Liver (tissue), 9 donors: Measurements from ENCODE around the gene PDE4D. TPM values are rescaled to one million over a fixed set of nuclear protein-coding genes. Genes with fewer than 3 reads are reported as not detected.

Experiments
- DNase-seq: peaks from one replicate; pipeline ENCODE4 v3.0.0-alpha.2; 2017; ENCODE audit warnings: low spot score
- H3K27ac ChIP-seq, 2 donors: one replicate each; pipeline ENCODE4 v1.7.0; 2013; ENCODE audit warnings: inconsistent platforms in 2 of 2, low read length in 2 of 2, control low read depth in 1 of 2, low read depth in 1 of 2, mild to moderate bottlenecking in 1 of 2
- H3K27me3 ChIP-seq, 4 donors: one replicate each; pipeline versions ENCODE4 v1.6.1 to v1.7.0; 2013; ENCODE audit warnings: low read length in 3 of 4, inconsistent platforms in 1 of 4, mild to moderate bottlenecking in 1 of 4, moderate library complexity in 1 of 4; ENCODE audit not compliant: control insufficient read depth in 4 of 4, insufficient read depth in 4 of 4
- H3K36me3 ChIP-seq, 4 donors: one replicate each; pipeline versions ENCODE4 v1.6.1 to v1.7.0; 2013; ENCODE audit warnings: low read length in 3 of 4, mild to moderate bottlenecking in 3 of 4, low read depth in 1 of 4, moderate library complexity in 1 of 4; ENCODE audit not compliant: control insufficient read depth in 4 of 4, insufficient read depth in 3 of 4
- H3K4me1 ChIP-seq, 4 donors: one replicate each; pipeline versions ENCODE4 v1.6.1 to v1.7.0; 2013; ENCODE audit warnings: low read length in 3 of 4, mild to moderate bottlenecking in 3 of 4, moderate library complexity in 1 of 4; ENCODE audit not compliant: control insufficient read depth in 4 of 4, insufficient read depth in 4 of 4
- H3K4me3 ChIP-seq, 3 donors: one replicate each; pipeline versions ENCODE4 v1.6.1 to v1.7.0; 2013; ENCODE audit warnings: low read length in 3 of 3, control low read depth in 1 of 3, low read depth in 1 of 3, mild to moderate bottlenecking in 1 of 3
- H3K9ac ChIP-seq, 2 donors: one replicate each; pipeline ENCODE4 v1.7.0; 2013; ENCODE audit warnings: low read length in 2 of 2, mild to moderate bottlenecking in 2 of 2, moderate library complexity in 2 of 2, control low read depth in 1 of 2, low read depth in 1 of 2
- H3K9me3 ChIP-seq, 4 donors: one replicate each; pipeline versions ENCODE4 v1.6.1 to v1.7.0; 2013; ENCODE audit warnings: low read length in 3 of 4; ENCODE audit not compliant: control insufficient read depth in 4 of 4
- EGR1 ChIP-seq, 2 donors: IDR thresholded peaks; 2 replicates each; pipeline ENCODE4 v1.6.1; 2016 to 2018; ENCODE audit warnings: antibody characterized with exemption in 2 of 2, low read depth in 2 of 2
- FOXA1 ChIP-seq: IDR thresholded peaks from 2 replicates; pipeline ENCODE4 v1.6.1; 2016; ENCODE audit warnings: antibody characterized with exemption
- FOXA2 ChIP-seq: IDR thresholded peaks from 2 replicates; pipeline ENCODE4 v1.6.1; 2016; ENCODE audit warnings: antibody characterized with exemption
- GABPA ChIP-seq, 2 donors: IDR thresholded peaks in 1 of 2; conservative IDR thresholded peaks in 1 of 2; 2 replicates each; pipeline ENCODE4 v1.6.1; 2016; ENCODE audit warnings: antibody characterized with exemption in 2 of 2, mild to moderate bottlenecking in 1 of 2, moderate library complexity in 1 of 2
- HNF4A ChIP-seq, 2 donors: conservative IDR thresholded peaks; 2 replicates each; pipeline ENCODE4 v1.6.1; 2016; ENCODE audit warnings: antibody characterized with exemption in 2 of 2, mild to moderate bottlenecking in 2 of 2
- HNF4G ChIP-seq: IDR thresholded peaks from 2 replicates; pipeline ENCODE4 v1.6.1; 2016; ENCODE audit warnings: antibody characterized with exemption
- JUND ChIP-seq, 2 donors: IDR thresholded peaks; 2 replicates each; pipeline ENCODE4 v1.6.1; 2016; ENCODE audit warnings: antibody characterized with exemption in 2 of 2
- NR2F2 ChIP-seq: IDR thresholded peaks from 2 replicates; pipeline ENCODE4 v1.6.1; 2016; ENCODE audit warnings: antibody characterized with exemption
- RAD21 ChIP-seq, 2 donors: IDR thresholded peaks; 2 replicates each; pipeline ENCODE4 v1.6.1; 2016; ENCODE audit warnings: antibody characterized with exemption in 2 of 2, mild to moderate bottlenecking in 2 of 2
- RXRA ChIP-seq, 2 donors: IDR thresholded peaks; 2 replicates each; pipeline ENCODE4 v1.6.1; 2017 to 2018; ENCODE audit warnings: antibody characterized with exemption in 2 of 2, mild to moderate bottlenecking in 1 of 2
- SP1 ChIP-seq: IDR thresholded peaks from 2 replicates; pipeline ENCODE4 v1.6.1; 2018; ENCODE audit warnings: antibody characterized with exemption, mild to moderate bottlenecking
- TAF1 ChIP-seq: conservative IDR thresholded peaks from 2 replicates; pipeline ENCODE4 v1.6.1; 2016; ENCODE audit warnings: antibody characterized with exemption, mild to moderate bottlenecking
- YY1 ChIP-seq: IDR thresholded peaks from 2 replicates; pipeline ENCODE4 v1.6.1; 2016; ENCODE audit warnings: antibody characterized with exemption, mild to moderate bottlenecking
- WGBS: extraction: QIAGEN DNeasy Blood & Tissue Kit; methylation state at CpG from one replicate; pipeline ENCODE4 v1.1.7; 2013; 5-methylcytosine and 5-hydroxymethylcytosine counted together
- polyA plus RNA-seq, 2 donors: library from polyadenylated mRNA; stranded (reverse) in 1 of 2; unstranded in 1 of 2; fragments of 200-250 nt in 1 of 2; fragments of >200 nt in 1 of 2; fragmentation: Nextera tagmentation in 1 of 2; extraction: Ambion mirVana in 1 of 2; gene quantifications; one replicate each; pipeline versions ENCODE4 v1.2.1 to v1.2.3, GENCODE V29; 2013 to 2015
- total RNA-seq, 2 donors: library from RNA; depleted of rRNA; stranded (reverse); fragments of >200 nt; gene quantifications; one replicate each; pipeline ENCODE4 v1.2.3, GENCODE V29; 2014
- TF ChIP-seq, protein P1 (sequence below): IDR thresholded peaks from 2 replicates; pipeline ENCODE4 v1.6.1; 2016; ENCODE audit warnings: antibody characterized with exemption
- TF ChIP-seq, protein P2 (sequence below): IDR thresholded peaks from 2 replicates; pipeline ENCODE4 v1.6.1; 2016; ENCODE audit warnings: antibody characterized with exemption
- TF ChIP-seq, protein P3 (sequence below): IDR thresholded peaks from 2 replicates; pipeline ENCODE4 v1.6.1; 2016; ENCODE audit warnings: antibody characterized with exemption
- TF ChIP-seq, protein P4 (sequence below): IDR thresholded peaks from 2 replicates; pipeline ENCODE4 v1.6.1; 2016; ENCODE audit warnings: antibody characterized with exemption, mild to moderate bottlenecking
- donor health status: healthy.
- donor health status: healthy.
- donor health status: healthy.
- donor health status: healthy.
- donor health status: healthy.

The PDE4D gene
- total and polyA plus RNA-seq, 4 donors: 0.67 to 11.9 (median 6.5) TPM

DNA sequence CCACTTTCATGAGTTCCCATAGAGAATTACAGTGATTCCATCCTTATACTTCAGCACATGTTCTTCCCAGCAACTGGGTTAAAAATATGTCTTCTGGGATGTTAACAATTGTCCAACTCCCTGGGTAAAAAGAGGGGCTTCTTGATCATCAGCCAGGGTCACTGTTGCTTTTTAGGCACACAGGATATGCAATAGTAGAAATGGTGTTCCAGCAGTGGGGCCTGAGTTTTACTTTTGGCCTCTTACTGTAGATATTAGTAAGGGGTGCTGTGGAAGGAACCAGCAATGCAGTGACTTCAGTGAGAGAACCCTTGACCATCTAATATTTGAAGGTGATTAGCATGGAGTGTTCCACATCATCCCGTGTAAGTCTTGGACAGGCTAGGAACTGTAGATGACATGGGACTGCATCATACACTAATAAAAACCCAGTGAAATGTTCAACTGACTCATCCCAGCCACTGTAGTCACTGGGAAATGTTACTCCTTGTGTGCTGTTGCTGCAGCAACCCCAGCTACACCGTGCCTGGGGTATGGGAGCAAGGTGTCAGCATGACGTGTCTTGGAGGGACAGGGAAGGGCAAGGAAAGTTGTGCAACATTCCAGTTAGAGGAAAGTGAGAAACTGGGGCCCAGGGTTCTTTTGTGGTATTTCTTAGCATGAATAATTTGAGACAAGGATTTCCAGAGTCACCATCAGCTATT is 699.8 kb downstream of the PDE4D start:
- Histone ChIP-seq H3K9me3 (no peaks in the 10 kb centered on the region), H3K4me3 (no peak overlapping the region), H3K27ac (no peak overlapping the region), H3K36me3 (no peaks in the 10 kb centered on the region), H3K9ac (no peak overlapping the region), H3K27me3 (no peaks in the 10 kb centered on the region), H3K4me1 (no peaks in the 10 kb centered on the region)
- no peak for DNase-seq
- WGBS: 84% methylated on average over 3 of the region's 3 CpGs
- TF ChIP-seq JUND (IDR thresholded peaks at IDR 0.05): no peak
- no peak for TF ChIP-seq RAD21 (IDR thresholded peaks at IDR 0.05)
- no peak for TF ChIP-seq NR2F2
- TF ChIP-seq YY1: no peak
- TF ChIP-seq RXRA (IDR thresholded peaks at IDR 0.05): no peak
- TF ChIP-seq, protein P1, sequence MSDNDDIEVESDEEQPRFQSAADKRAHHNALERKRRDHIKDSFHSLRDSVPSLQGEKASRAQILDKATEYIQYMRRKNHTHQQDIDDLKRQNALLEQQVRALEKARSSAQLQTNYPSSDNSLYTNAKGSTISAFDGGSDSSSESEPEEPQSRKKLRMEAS: no peak
- no peak for TF ChIP-seq EGR1 (IDR thresholded peaks at IDR 0.05; ENCODE audit: low read depth in 2 of 2)
- TF ChIP-seq TAF1: no peak
- no peak for TF ChIP-seq SP1
- TF ChIP-seq GABPA (IDR thresholded peaks at IDR 0.05 in 1 of 2, conservative IDR thresholded peaks at IDR 0.05 in 1 of 2): no peak
- TF ChIP-seq, protein P2, sequence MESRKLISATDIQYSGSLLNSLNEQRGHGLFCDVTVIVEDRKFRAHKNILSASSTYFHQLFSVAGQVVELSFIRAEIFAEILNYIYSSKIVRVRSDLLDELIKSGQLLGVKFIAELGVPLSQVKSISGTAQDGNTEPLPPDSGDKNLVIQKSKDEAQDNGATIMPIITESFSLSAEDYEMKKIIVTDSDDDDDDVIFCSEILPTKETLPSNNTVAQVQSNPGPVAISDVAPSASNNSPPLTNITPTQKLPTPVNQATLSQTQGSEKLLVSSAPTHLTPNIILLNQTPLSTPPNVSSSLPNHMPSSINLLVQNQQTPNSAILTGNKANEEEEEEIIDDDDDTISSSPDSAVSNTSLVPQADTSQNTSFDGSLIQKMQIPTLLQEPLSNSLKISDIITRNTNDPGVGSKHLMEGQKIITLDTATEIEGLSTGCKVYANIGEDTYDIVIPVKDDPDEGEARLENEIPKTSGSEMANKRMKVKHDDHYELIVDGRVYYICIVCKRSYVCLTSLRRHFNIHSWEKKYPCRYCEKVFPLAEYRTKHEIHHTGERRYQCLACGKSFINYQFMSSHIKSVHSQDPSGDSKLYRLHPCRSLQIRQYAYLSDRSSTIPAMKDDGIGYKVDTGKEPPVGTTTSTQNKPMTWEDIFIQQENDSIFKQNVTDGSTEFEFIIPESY: no peak
- TF ChIP-seq FOXA1: no peak
- TF ChIP-seq, protein P3, sequence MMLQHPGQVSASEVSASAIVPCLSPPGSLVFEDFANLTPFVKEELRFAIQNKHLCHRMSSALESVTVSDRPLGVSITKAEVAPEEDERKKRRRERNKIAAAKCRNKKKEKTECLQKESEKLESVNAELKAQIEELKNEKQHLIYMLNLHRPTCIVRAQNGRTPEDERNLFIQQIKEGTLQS: no peak

DNA sequence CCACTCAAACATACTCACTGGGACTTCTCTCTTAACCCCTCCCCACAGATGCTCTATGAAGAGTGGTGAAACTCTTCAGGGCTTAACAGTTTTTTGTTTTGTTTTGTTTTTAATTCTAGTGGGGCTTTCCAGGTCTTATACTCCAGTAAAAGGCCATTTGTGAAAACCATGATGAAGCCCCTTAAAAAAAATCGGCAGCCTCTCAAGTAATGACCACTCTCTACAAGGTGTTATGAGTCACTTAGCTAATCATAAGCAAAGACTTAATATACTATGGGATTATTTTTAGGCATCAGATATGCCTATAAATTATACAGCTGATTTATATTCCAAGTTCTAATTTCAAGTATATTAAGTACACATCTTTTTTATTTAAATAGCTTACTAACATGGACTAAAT is 702.8 kb downstream of the PDE4D start:
- no peaks in the 10 kb centered on the region for H3K27me3 ChIP-seq
- no peaks in the 10 kb centered on the region for H3K9me3 ChIP-seq
- TF ChIP-seq, protein P4, sequence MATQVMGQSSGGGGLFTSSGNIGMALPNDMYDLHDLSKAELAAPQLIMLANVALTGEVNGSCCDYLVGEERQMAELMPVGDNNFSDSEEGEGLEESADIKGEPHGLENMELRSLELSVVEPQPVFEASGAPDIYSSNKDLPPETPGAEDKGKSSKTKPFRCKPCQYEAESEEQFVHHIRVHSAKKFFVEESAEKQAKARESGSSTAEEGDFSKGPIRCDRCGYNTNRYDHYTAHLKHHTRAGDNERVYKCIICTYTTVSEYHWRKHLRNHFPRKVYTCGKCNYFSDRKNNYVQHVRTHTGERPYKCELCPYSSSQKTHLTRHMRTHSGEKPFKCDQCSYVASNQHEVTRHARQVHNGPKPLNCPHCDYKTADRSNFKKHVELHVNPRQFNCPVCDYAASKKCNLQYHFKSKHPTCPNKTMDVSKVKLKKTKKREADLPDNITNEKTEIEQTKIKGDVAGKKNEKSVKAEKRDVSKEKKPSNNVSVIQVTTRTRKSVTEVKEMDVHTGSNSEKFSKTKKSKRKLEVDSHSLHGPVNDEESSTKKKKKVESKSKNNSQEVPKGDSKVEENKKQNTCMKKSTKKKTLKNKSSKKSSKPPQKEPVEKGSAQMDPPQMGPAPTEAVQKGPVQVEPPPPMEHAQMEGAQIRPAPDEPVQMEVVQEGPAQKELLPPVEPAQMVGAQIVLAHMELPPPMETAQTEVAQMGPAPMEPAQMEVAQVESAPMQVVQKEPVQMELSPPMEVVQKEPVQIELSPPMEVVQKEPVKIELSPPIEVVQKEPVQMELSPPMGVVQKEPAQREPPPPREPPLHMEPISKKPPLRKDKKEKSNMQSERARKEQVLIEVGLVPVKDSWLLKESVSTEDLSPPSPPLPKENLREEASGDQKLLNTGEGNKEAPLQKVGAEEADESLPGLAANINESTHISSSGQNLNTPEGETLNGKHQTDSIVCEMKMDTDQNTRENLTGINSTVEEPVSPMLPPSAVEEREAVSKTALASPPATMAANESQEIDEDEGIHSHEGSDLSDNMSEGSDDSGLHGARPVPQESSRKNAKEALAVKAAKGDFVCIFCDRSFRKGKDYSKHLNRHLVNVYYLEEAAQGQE: no peak
- TF ChIP-seq GABPA (IDR thresholded peaks at IDR 0.05 in 1 of 2, conservative IDR thresholded peaks at IDR 0.05 in 1 of 2) (no peak), YY1 (no peak), RXRA (IDR thresholded peaks at IDR 0.05) (no peak), TAF1 (no peak), FOXA2 (no peak), HNF4A (conservative IDR thresholded peaks at IDR 0.05) (no peak), HNF4G (no peak), NR2F2 (no peak), EGR1 (IDR thresholded peaks at IDR 0.05; ENCODE audit: low read depth in 2 of 2) (no peak)
- TF ChIP-seq, protein P1: no peak
- TF ChIP-seq, protein P2: no peak
- 85% methylated on average over 1 of the region's 1 CpG for WGBS
- no peaks in the 10 kb centered on the region for H3K4me1 ChIP-seq
- H3K27ac ChIP-seq: no peak overlapping the region
- DNase-seq: no peak
- H3K36me3 ChIP-seq: no peaks in the 10 kb centered on the region
- no peak overlapping the region for H3K4me3 ChIP-seq
- H3K9ac ChIP-seq: no peak overlapping the region
